ENCODE data around the gene NLRP9.

GRCh38 chr19:55677572-55678028 is 60.6 kb downstream of the NLRP9 start:
- no peak for TF ChIP-seq POLR2AphosphoS5 (IDR thresholded peaks at IDR 0.05)
- TF ChIP-seq EP300 (IDR thresholded peaks at IDR 0.05), result no peak
- TF ChIP-seq, protein P1, sequence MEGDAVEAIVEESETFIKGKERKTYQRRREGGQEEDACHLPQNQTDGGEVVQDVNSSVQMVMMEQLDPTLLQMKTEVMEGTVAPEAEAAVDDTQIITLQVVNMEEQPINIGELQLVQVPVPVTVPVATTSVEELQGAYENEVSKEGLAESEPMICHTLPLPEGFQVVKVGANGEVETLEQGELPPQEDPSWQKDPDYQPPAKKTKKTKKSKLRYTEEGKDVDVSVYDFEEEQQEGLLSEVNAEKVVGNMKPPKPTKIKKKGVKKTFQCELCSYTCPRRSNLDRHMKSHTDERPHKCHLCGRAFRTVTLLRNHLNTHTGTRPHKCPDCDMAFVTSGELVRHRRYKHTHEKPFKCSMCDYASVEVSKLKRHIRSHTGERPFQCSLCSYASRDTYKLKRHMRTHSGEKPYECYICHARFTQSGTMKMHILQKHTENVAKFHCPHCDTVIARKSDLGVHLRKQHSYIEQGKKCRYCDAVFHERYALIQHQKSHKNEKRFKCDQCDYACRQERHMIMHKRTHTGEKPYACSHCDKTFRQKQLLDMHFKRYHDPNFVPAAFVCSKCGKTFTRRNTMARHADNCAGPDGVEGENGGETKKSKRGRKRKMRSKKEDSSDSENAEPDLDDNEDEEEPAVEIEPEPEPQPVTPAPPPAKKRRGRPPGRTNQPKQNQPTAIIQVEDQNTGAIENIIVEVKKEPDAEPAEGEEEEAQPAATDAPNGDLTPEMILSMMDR (IDR thresholded peaks at IDR 0.05), result no peak

Data from suprapubic skin (tissue), 4 donors.